Measurements from ENCODE around the gene RPL18.

Gene RPL18

DNA sequence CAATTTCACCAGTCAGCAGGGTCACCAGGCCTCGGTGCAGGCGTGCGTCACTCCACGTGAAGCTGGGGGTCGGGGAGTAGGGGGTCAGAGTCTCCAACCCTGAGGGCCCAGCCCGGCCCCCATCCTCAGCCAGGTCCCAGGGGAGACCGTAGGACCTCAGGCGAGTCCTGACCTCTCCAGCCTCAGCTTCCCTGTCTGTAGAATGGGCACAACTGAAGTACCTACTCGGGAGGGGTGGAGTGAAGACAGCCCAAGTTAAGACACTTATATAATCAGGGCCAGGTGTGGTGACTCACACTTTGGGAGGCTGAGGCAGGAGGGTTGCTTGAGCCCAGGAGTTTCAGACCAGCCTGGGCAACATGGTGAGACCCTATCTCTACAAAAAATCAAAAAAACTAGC, 15.1 kb downstream of the RPL18 start:
- DNase-seq (ENCODE audit: low spot score), result no peak
- H3K4me1 ChIP-seq (ENCODE audit: insufficient read depth, poor library complexity, severe bottlenecking), result no peaks in the 10 kb centered on the region
- no peaks in the 10 kb centered on the region for H3K27me3 ChIP-seq (ENCODE audit: insufficient read depth, poor library complexity, severe bottlenecking)
- no peak overlapping the region for H3K4me3 ChIP-seq (ENCODE audit: severe bottlenecking)
- TF ChIP-seq, protein P1, sequence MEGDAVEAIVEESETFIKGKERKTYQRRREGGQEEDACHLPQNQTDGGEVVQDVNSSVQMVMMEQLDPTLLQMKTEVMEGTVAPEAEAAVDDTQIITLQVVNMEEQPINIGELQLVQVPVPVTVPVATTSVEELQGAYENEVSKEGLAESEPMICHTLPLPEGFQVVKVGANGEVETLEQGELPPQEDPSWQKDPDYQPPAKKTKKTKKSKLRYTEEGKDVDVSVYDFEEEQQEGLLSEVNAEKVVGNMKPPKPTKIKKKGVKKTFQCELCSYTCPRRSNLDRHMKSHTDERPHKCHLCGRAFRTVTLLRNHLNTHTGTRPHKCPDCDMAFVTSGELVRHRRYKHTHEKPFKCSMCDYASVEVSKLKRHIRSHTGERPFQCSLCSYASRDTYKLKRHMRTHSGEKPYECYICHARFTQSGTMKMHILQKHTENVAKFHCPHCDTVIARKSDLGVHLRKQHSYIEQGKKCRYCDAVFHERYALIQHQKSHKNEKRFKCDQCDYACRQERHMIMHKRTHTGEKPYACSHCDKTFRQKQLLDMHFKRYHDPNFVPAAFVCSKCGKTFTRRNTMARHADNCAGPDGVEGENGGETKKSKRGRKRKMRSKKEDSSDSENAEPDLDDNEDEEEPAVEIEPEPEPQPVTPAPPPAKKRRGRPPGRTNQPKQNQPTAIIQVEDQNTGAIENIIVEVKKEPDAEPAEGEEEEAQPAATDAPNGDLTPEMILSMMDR (IDR thresholded peaks at IDR 0.05; ENCODE audit: poor library complexity, severe bottlenecking), result no peak
- H3K9me3 ChIP-seq (ENCODE audit: severe bottlenecking), result no peaks in the 10 kb centered on the region
- H3K36me3 ChIP-seq (ENCODE audit: low read depth), result no peaks in the 10 kb centered on the region
- H3K27ac ChIP-seq (ENCODE audit: poor library complexity, severe bottlenecking), result no peak overlapping the region
- no peak for ATAC-seq (ENCODE audit: low read depth)

DNA sequence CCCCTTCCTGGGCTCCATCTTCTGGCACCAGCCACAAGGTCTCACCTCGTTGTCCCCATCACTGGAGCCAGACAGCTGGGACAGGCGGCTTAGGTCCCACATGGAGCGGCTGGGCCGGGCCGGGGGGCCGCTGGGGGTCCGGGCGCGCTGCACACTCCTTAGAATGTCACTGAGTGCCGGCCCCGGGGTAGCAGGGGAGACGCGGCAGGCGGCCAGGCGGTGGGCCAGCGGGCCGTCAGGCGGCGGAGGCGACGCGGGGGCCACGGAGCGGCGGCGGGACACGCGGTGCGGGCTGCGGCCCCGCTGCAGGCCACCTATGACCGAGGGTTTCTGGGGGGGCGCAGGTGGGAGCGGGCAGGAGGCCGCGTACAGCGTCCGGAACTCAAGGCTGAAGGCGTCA, 15.5 kb downstream of the RPL18 start:
- DNase-seq (ENCODE audit: low spot score) (no peak), ATAC-seq (ENCODE audit: low read depth) (no peak)
- Histone ChIP-seq H3K27me3 (ENCODE audit: insufficient read depth, poor library complexity, severe bottlenecking) (no peaks in the 10 kb centered on the region), H3K27ac (ENCODE audit: poor library complexity, severe bottlenecking) (no peak overlapping the region), H3K9me3 (ENCODE audit: severe bottlenecking) (no peaks in the 10 kb centered on the region), H3K36me3 (ENCODE audit: low read depth) (no peaks in the 10 kb centered on the region), H3K4me3 (ENCODE audit: severe bottlenecking) (no peak overlapping the region), H3K4me1 (ENCODE audit: insufficient read depth, poor library complexity, severe bottlenecking) (no peaks in the 10 kb centered on the region)
- TF ChIP-seq, protein P1 (IDR thresholded peaks at IDR 0.05; ENCODE audit: poor library complexity, severe bottlenecking), result no peak

DNA sequence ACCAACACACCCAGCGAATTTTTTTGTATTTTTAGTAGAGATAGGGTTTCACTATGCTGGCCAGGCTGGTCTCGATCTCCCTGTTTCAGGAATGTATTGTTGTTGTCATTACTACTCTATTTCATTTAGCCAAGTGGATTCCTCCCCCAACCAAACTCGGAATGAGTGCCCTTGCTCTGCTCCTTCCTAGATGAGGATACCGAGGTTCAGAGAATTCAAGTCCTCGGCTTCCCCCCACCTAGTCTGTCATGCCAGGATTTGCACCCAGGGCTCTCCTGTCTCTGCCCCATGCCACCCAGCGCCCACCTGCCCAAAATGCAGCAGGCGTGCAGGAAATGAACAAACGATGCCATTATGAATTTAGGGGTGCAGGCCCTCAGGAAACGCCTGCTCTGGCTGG, 16.0 kb downstream of the RPL18 start:
- TF ChIP-seq, protein P1 (IDR thresholded peaks at IDR 0.05; ENCODE audit: poor library complexity, severe bottlenecking), result no peak
- no peak overlapping the region for H3K4me3 ChIP-seq (ENCODE audit: severe bottlenecking)
- H3K36me3 ChIP-seq (ENCODE audit: low read depth), result no peaks in the 10 kb centered on the region
- H3K9me3 ChIP-seq (ENCODE audit: severe bottlenecking), result no peaks in the 10 kb centered on the region
- no peaks in the 10 kb centered on the region for H3K4me1 ChIP-seq (ENCODE audit: insufficient read depth, poor library complexity, severe bottlenecking)
- H3K27ac ChIP-seq (ENCODE audit: poor library complexity, severe bottlenecking), result no peak overlapping the region
- H3K27me3 ChIP-seq (ENCODE audit: insufficient read depth, poor library complexity, severe bottlenecking), result no peaks in the 10 kb centered on the region
- ATAC-seq (ENCODE audit: low read depth) (no peak), DNase-seq (ENCODE audit: low spot score) (no peak)

DNA sequence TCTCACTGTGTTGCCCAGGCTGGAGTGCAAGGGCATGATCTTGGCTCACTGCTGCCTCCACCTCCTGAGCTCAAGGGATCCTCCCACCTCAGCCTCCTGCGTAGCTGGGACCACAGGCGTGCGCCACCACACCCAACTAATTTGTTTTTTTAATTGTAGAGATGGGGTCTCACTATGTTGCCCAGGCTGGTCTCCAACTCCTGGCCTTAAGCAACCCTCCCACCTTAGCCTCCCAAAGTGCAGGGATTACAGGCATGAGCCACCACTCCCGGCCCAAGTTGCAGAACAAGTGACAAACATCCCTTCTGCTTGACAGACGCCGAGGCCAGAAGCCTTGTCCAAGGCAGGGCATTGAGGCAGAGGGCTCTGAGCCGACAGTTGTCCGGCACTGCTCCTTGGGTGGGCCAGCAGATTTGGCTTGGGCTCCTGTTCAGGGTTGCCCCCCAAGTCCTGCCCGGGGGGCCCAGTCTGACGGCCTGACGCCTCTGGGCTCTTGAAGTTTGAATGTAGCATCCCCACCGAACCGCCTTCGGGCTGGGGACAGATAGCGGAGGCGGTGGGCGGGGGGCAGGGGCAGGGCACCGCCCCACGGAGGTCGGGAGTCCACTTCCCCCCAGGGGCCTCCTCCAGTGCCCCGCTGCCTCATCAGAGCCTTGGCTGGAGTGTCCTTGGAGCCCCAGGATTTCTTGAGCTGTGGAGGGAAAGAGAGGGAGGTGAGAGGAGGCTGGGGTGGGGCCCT, 18.1 kb downstream of the RPL18 start:
- no peak for ATAC-seq (ENCODE audit: low read depth)

More for the DNA sequence above, 18.1 kb downstream of the RPL18 start:
- H3K9me3 ChIP-seq (ENCODE audit: severe bottlenecking), result no peaks in the 10 kb centered on the region
- TF ChIP-seq, protein P1 (IDR thresholded peaks at IDR 0.05; ENCODE audit: poor library complexity, severe bottlenecking), result no peak
- no peak overlapping the region for H3K27ac ChIP-seq (ENCODE audit: poor library complexity, severe bottlenecking)
- H3K36me3 ChIP-seq (ENCODE audit: low read depth), result no peaks in the 10 kb centered on the region
- H3K4me3 ChIP-seq (ENCODE audit: severe bottlenecking), result no peak overlapping the region
- H3K4me1 ChIP-seq (ENCODE audit: insufficient read depth, poor library complexity, severe bottlenecking), result no peaks in the 10 kb centered on the region
- no peak for DNase-seq (ENCODE audit: low spot score)
- H3K27me3 ChIP-seq (ENCODE audit: insufficient read depth, poor library complexity, severe bottlenecking), result no peaks in the 10 kb centered on the region
